GM12878 (cell line): Measurements from ENCODE around the gene TIPARP. TPM values are rescaled to one million over a fixed set of nuclear protein-coding genes. Genes with fewer than 3 reads are reported as not detected.

Source experiments
- ATAC-seq: fragments of 200-7000 bp; cut with Tn5 transposase; 3 replicates; pipeline ENCODE4 v1.9.1; 2020; ENCODE audit warnings: mild to moderate bottlenecking, moderate library complexity
- BruUV-seq: library from RNA; stranded (reverse); fragments of 400-500 nt; replicated peaks from 2 replicates; lab custom pipeline; 2021; lab: Mats Ljungman, UMichigan
- CTCF ChIA-PET: fragments of 300-600 bp; sonication (Branson Sonifier 250); formaldehyde crosslinking; extraction: SDS; loops from one replicate; lab custom pipeline; 2021; ENCODE audit warnings: inconsistent platforms; lab: Yijun Ruan, JAX
- POLR2A ChIA-PET: fragments of 350-600 bp; formaldehyde crosslinking; extraction: SDS; loops from one replicate; lab custom pipeline; 2021; ENCODE audit warnings: inconsistent platforms; lab: Charles Lee
- RAD21 ChIA-PET: fragments of 300-600 bp; sonication (Branson Sonifier 250); formaldehyde crosslinking; loops from one replicate; lab custom pipeline; 2023; ENCODE audit warnings: antibody characterized with exemption; ENCODE audit not compliant: unreplicated experiment; lab: Charles Lee
- SMC1A ChIA-PET: fragments of 300-600 bp; sonication (Branson Sonifier 250); formaldehyde crosslinking; loops from one replicate; lab custom pipeline; 2023; ENCODE audit not compliant: unreplicated experiment, uncharacterized antibody; lab: Charles Lee
- DNase-seq: peaks from one replicate; pipeline ENCODE4 v3.0.0-alpha.2; 2011; ENCODE audit warnings: low read depth, low spot score
- FAIRE-seq: peaks from 3 replicates; lab custom pipeline; 2011; peaks lifted over from hg19 to GRCh38; lab: Jason Lieb, UNC
- H2AFZ ChIP-seq: 2 replicates; pipeline ENCODE4 v1.6.0; 2011; ENCODE audit warnings: low read depth, low read length, control low read depth; ENCODE audit not compliant: control insufficient read depth
- H3K27ac ChIP-seq: 2 replicates; pipeline ENCODE4 v1.5.1; 2011; ENCODE audit warnings: control low read depth; ENCODE audit not compliant: control insufficient read depth, insufficient read depth
- H3K27me3 ChIP-seq, 2 experiments: replicated peaks in 1 of 2; 2 replicates each; pipeline versions ENCODE4 v1.6.0 to v1.6.1; 2011; ENCODE audit warnings: low read length in 1 of 2; ENCODE audit not compliant: control insufficient read depth in 2 of 2, insufficient read depth in 2 of 2
- H3K36me3 ChIP-seq, 2 experiments: 2 replicates each; pipeline ENCODE4 v1.5.1; 2011; ENCODE audit warnings: low read length in 1 of 2; ENCODE audit not compliant: control insufficient read depth in 2 of 2, insufficient read depth in 2 of 2
- H3K4me1 ChIP-seq: 2 replicates; pipeline ENCODE4 v1.6.1; 2011; ENCODE audit warnings: mild to moderate bottlenecking, low read length, moderate library complexity, mixed read lengths; ENCODE audit not compliant: control insufficient read depth, insufficient read depth
- H3K4me2 ChIP-seq: 2 replicates; pipeline ENCODE4 v1.6.0; 2011; ENCODE audit warnings: control low read depth; ENCODE audit not compliant: control insufficient read depth, insufficient read depth
- H3K4me3 ChIP-seq: fragments of 200-600 bp; sonication (generic); 2 replicates; pipeline ENCODE4 v1.5.1; 2016
- H3K79me2 ChIP-seq: 2 replicates; pipeline ENCODE4 v1.6.0; 2011; ENCODE audit warnings: low read length; ENCODE audit not compliant: control insufficient read depth, insufficient read depth
- H3K9ac ChIP-seq: 2 replicates; pipeline ENCODE4 v1.8.0; 2011; ENCODE audit warnings: low read length, control low read depth, mixed read lengths; ENCODE audit not compliant: control insufficient read depth, insufficient read depth
- H3K9me3 ChIP-seq: replicated peaks from 3 replicates; pipeline ENCODE4 v1.5.1; 2011; ENCODE audit warnings: mild to moderate bottlenecking, low read length; ENCODE audit not compliant: control insufficient read depth, insufficient read depth
- H4K20me1 ChIP-seq: 2 replicates; pipeline ENCODE4 v1.6.0; 2011; ENCODE audit not compliant: control insufficient read depth, insufficient read depth
- BACH1 ChIP-seq: fragments of 450-650 bp; IDR thresholded peaks from 2 replicates; pipeline ENCODE4 v1.6.1; 2017; ENCODE audit warnings: mild to moderate bottlenecking, borderline replicate concordance
- POLR2A ChIP-seq: IDR thresholded peaks from 2 replicates; pipeline ENCODE4 v1.6.1; 2011; ENCODE audit warnings: low read depth, mild to moderate bottlenecking, low read length
- POLR2AphosphoS2 ChIP-seq: IDR thresholded peaks from 2 replicates; pipeline ENCODE4 v1.6.1; 2011; ENCODE audit warnings: low read depth, mild to moderate bottlenecking, low read length, improper control_type of control experiment, moderate library complexity
- SIN3A ChIP-seq: IDR thresholded peaks from 2 replicates; pipeline ENCODE4 v1.6.1; 2012; ENCODE audit warnings: low read depth, low read length, improper control_type of control experiment
- WRNIP1 ChIP-seq: IDR thresholded peaks from 2 replicates; pipeline ENCODE4 v1.6.1; 2011; ENCODE audit warnings: low read depth, low read length, improper control_type of control experiment, borderline replicate concordance
- ZNF217 ChIP-seq: fragments of 450-650 bp; IDR thresholded peaks from 2 replicates; pipeline ENCODE4 v1.6.1; 2017; ENCODE audit warnings: antibody characterized with exemption, mild to moderate bottlenecking
- WGBS: methylation state at CpG from one replicate; pipeline ENCODE4 v1.1.6; 2016; ENCODE audit warnings: low lambda C conversion rate; ENCODE audit not compliant: insufficient replicate concordance, insufficient coverage; ENCODE audit errors: missing lambda C conversion rate; 5-methylcytosine and 5-hydroxymethylcytosine counted together
- in situ Hi-C: fragments of 300-500 bp; cut with MboI; formaldehyde crosslinking; loops from 9 replicates; pipeline ENCODE4 v1.14.3; 2018; ENCODE audit warnings: mixed read lengths
- intact Hi-C: fragments of 100-400 bp; cut with micrococcal nuclease; formaldehyde crosslinking; loops from one replicate; pipeline ENCODE4 v1.14.2; 2022; ENCODE audit not compliant: unreplicated experiment
- polyA plus RNA-seq, 11 experiments: library from polyadenylated mRNA; depleted of rRNA in 4 of 11; unstranded in 6 of 11; stranded (reverse) in 5 of 11; fragments of >200 nt; fragmentation: Nextera tagmentation in 4 of 11; fragmentation: Illumina TruSeq in 1 of 11; extraction: Ambion mirVana in 4 of 11; extraction: Trizol in 1 of 11; gene quantifications; 1 replicate in 1 of 11; 2 replicates in 10 of 11; pipeline versions ENCODE4 v1.2.1 to v1.2.3, GENCODE V29; 2011 to 2016; ENCODE audit warnings: inconsistent platforms in 2 of 11, missing spikeins in 2 of 11, low read depth in 1 of 11
- total RNA-seq, 4 experiments: library from RNA; depleted of rRNA in 3 of 4; stranded (reverse); fragments of >200 nt in 3 of 4; fragmentation: Illumina TruSeq in 1 of 4; extraction: Trizol in 1 of 4; gene quantifications; 2 replicates each; pipeline versions ENCODE4 v1.2.1 to v1.2.3, GENCODE V29; 2013 to 2021
- TF ChIP-seq, protein P1 (sequence below): IDR thresholded peaks from 2 replicates; pipeline ENCODE4 v1.6.1; 2012; ENCODE audit warnings: low read depth, low read length, improper control_type of control experiment
- TF ChIP-seq, protein P2 (sequence below): fragments of 450-650 bp; IDR thresholded peaks from 2 replicates; pipeline ENCODE4 v1.6.1; 2017; ENCODE audit warnings: mild to moderate bottlenecking, low read depth, inconsistent platforms; ENCODE audit not compliant: poor library complexity, severe bottlenecking

TIPARP gene
- total and polyA plus RNA-seq, 10 of the 15 experiments (the other 5 are each of a cell fraction or from before 2014, with no cell fraction given), result 3.2 to 21.5 (median 12.0) TPM

DNA sequence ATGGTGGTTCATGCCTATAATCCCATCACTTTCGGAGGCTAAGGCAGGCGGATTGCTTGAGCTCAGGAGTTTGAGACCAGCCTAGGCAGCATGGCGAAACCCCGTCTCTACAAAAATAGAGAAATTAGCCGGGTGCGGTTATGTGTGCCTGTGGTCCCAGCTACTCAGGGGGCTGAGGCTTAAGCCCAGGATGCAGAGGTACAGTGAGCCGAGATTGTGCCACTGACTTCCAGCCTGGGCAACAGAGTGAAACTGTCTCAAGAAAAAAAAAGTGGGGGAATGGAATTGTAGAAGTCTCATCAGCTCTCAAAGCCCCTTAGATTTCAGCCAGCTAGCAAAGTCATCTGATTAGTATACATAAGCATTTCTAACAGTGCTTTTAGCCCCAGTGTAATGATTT lies 33.2 kb downstream of the TIPARP start:
- H3K9ac ChIP-seq, result no peak overlapping the region
- H4K20me1 ChIP-seq, result no peaks in the 10 kb centered on the region
- H3K4me3 ChIP-seq, result no peak overlapping the region
- DNase-seq (no peak), ATAC-seq (no peak), FAIRE-seq (no peak)
- peaks cover 10% of the 10 kb centered on the region; the same call in 1 of the 2 replicates for H3K4me1 ChIP-seq
- H3K9me3 ChIP-seq, result no peaks in the 10 kb centered on the region
- CTCF ChIA-PET, result no interaction called here
- 98% methylated on average over 7 of the region's 7 CpGs for WGBS
- H3K4me2 ChIP-seq, result no peak overlapping the region
- RAD21 ChIA-PET, result interaction anchor here (0.7 kb wide), 1 partner anchor 71 kb away, joined by 3 read pairs; no protein-coding TSS in a partner anchor
- SMC1A ChIA-PET, result interaction anchor here (1.2 kb wide), 1 partner anchor 18 kb away, joined by 3 read pairs; no protein-coding TSS in a partner anchor
- H3K27me3 ChIP-seq, result no peaks in the 10 kb centered on the region
- TF ChIP-seq SIN3A, result no peak
- TF ChIP-seq, protein P1, sequence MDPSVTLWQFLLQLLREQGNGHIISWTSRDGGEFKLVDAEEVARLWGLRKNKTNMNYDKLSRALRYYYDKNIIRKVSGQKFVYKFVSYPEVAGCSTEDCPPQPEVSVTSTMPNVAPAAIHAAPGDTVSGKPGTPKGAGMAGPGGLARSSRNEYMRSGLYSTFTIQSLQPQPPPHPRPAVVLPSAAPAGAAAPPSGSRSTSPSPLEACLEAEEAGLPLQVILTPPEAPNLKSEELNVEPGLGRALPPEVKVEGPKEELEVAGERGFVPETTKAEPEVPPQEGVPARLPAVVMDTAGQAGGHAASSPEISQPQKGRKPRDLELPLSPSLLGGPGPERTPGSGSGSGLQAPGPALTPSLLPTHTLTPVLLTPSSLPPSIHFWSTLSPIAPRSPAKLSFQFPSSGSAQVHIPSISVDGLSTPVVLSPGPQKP, result no peak
- TF ChIP-seq POLR2A, result peak; percentile 21; the same call in 1 of the 2 replicates
- TF ChIP-seq WRNIP1, result no peak
- no peak for TF ChIP-seq ZNF217
- TF ChIP-seq BACH1, result no peak
- peak; percentile 43; the same call in 1 of the 2 replicates for TF ChIP-seq POLR2AphosphoS2
- TF ChIP-seq, protein P2, sequence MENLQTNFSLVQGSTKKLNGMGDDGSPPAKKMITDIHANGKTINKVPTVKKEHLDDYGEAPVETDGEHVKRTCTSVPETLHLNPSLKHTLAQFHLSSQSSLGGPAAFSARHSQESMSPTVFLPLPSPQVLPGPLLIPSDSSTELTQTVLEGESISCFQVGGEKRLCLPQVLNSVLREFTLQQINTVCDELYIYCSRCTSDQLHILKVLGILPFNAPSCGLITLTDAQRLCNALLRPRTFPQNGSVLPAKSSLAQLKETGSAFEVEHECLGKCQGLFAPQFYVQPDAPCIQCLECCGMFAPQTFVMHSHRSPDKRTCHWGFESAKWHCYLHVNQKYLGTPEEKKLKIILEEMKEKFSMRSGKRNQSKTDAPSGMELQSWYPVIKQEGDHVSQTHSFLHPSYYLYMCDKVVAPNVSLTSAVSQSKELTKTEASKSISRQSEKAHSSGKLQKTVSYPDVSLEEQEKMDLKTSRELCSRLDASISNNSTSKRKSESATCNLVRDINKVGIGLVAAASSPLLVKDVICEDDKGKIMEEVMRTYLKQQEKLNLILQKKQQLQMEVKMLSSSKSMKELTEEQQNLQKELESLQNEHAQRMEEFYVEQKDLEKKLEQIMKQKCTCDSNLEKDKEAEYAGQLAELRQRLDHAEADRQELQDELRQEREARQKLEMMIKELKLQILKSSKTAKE, result no peak
- no peak overlapping the region for H2AFZ ChIP-seq
- POLR2A ChIA-PET, result no interaction called here
- no peak overlapping the region for H3K27ac ChIP-seq
- in situ Hi-C loops, result no loop called here
- no peaks in the 10 kb centered on the region; the same call in 1 of the 2 replicates for H3K79me2 ChIP-seq
- intact Hi-C loops, result no loop called here
- no TSS peak for BruUV-seq
- H3K36me3 ChIP-seq, result peaks cover 5 to 26% of the 10 kb centered on the region in 2 experiments
